ENCODE results near the gene NXPH1.

Gene NXPH1

GRCh38 chr7:8668627-8669500 lies 235.5 kb downstream of the NXPH1 start:
- DNase-seq (ENCODE audit: low spot score): no peak
- H3K4me3 ChIP-seq: no peak overlapping the region

GRCh38 chr7:8669501-8669851 lies 236.1 kb downstream of the NXPH1 start:
- no peak overlapping the region for H3K4me3 ChIP-seq
- DNase-seq (ENCODE audit: low spot score): no peak
- no peak overlapping the region for H3K27ac ChIP-seq
- TF ChIP-seq, protein P1, sequence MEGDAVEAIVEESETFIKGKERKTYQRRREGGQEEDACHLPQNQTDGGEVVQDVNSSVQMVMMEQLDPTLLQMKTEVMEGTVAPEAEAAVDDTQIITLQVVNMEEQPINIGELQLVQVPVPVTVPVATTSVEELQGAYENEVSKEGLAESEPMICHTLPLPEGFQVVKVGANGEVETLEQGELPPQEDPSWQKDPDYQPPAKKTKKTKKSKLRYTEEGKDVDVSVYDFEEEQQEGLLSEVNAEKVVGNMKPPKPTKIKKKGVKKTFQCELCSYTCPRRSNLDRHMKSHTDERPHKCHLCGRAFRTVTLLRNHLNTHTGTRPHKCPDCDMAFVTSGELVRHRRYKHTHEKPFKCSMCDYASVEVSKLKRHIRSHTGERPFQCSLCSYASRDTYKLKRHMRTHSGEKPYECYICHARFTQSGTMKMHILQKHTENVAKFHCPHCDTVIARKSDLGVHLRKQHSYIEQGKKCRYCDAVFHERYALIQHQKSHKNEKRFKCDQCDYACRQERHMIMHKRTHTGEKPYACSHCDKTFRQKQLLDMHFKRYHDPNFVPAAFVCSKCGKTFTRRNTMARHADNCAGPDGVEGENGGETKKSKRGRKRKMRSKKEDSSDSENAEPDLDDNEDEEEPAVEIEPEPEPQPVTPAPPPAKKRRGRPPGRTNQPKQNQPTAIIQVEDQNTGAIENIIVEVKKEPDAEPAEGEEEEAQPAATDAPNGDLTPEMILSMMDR (IDR thresholded peaks at IDR 0.05): no peak

More at GRCh38 chr7:8668627-8669500, 235.5 kb downstream of the NXPH1 start:
- H3K27ac ChIP-seq: no peak overlapping the region
- TF ChIP-seq, protein P1 (IDR thresholded peaks at IDR 0.05): no peak

DNA sequence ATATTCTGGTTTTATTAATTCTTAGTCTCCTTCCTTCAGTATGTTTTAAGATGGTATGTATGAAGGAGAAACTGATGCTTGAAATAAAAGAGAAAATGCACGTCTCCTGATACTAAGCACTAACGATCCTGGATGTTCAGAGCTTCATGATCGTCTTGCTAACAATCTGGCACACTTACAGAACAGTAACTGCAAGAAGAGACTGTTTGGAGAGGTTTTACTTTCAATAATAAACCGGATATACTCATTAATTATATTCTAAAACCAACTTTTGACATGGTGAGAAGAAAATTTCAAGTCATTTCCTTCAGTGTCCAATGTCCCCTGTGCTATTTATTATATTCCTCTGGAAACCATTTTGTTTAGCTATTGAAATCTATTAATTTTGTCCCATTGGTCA lies 251.0 kb downstream of the NXPH1 start:
- Histone ChIP-seq H3K27ac (no peak overlapping the region), H3K4me3 (no peak overlapping the region)
- DNase-seq (ENCODE audit: low spot score): no peak
- TF ChIP-seq, protein P1 (IDR thresholded peaks at IDR 0.05): no peak

- Histone ChIP-seq H3K4me3 (no peak overlapping the region), H3K27ac (no peak overlapping the region)
- TF ChIP-seq, protein P1 (IDR thresholded peaks at IDR 0.05): no peak
- DNase-seq (ENCODE audit: low spot score): no peak
These were observed 266.6 kb downstream of the NXPH1 start for GRCh38 chr7:8699875-8700624.

DNA sequence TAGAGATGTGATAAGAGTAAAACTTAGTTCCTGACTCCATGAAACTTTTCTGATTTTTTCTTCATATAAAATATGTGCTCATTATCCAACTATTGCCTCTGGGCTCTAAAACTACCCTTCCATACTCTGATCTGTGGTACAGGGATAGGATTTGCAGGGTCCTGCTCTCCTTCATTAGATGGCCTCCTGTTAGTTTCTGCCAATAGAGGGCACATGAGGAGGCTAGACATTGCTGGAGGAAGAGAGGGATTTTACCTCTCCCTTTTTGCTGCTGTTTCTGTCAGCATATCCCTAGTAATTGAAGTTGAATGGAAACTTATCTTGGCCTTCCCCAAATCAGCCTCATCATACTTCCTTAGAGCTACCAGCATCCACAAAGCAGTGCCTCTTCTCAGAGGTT lies 269.4 kb downstream of the NXPH1 start:
- H3K4me3 ChIP-seq: no peak overlapping the region
- no peak for DNase-seq (ENCODE audit: low spot score)
- TF ChIP-seq, protein P1 (IDR thresholded peaks at IDR 0.05): no peak
- no peak overlapping the region for H3K27ac ChIP-seq

GRCh38 chr7:8710124-8710523 lies 276.7 kb downstream of the NXPH1 start:
- DNase-seq (ENCODE audit: low spot score): no peak
- H3K27ac ChIP-seq: no peak overlapping the region
- TF ChIP-seq, protein P1 (IDR thresholded peaks at IDR 0.05): no peak
- H3K4me3 ChIP-seq: no peak overlapping the region
